NOMO-1 treated with DMSO at 0.1 percent for 48 hours (cell line): ENCODE results near the gene DUSP6.

Experiments used
- DNase-seq: peaks from one replicate; lab custom pipeline; 2025; ENCODE audit not compliant: unreplicated experiment; lab: John Stamatoyannopoulos, UW

Gene DUSP6

GRCh38 chr12:89352492-89353187, at the start of gene DUSP6:
Gene DUSP6, minus strand, starts transcription at chr12:89352501. Its CDS starts 462 bp downstream, at chr12:89352039.
- DNase-seq: peak; percentile 97

GRCh38 chr12:89401433-89402058, 49.2 kb upstream of the DUSP6 start:
- no peak for DNase-seq

- DNase-seq: no peak
Observed at GRCh38 chr12:89400415-89400814, 48.1 kb upstream of the DUSP6 start.

- no peak for DNase-seq
Observed at GRCh38 chr12:89395712-89396111, 43.4 kb upstream of the DUSP6 start.

- peak; percentile 43 for DNase-seq
Observed at GRCh38 chr12:89393551-89394121, 41.3 kb upstream of the DUSP6 start.

- DNase-seq: peak; percentile 22
Observed at GRCh38 chr12:89392391-89392790, 40.1 kb upstream of the DUSP6 start.

GRCh38 chr12:89391726-89392336, 39.5 kb upstream of the DUSP6 start:
- no peak for DNase-seq

GRCh38 chr12:89390802-89391673, 38.7 kb upstream of the DUSP6 start:
- peak; percentile 11 for DNase-seq

- DNase-seq: peak; percentile 50
Observed at GRCh38 chr12:89389755-89390661, 37.7 kb upstream of the DUSP6 start.

GRCh38 chr12:89386138-89386537, 33.8 kb upstream of the DUSP6 start:
- DNase-seq: no peak

- DNase-seq: no peak
Observed at GRCh38 chr12:89384807-89385206, 32.5 kb upstream of the DUSP6 start.

- DNase-seq: peak; percentile 57
Observed at GRCh38 chr12:89384050-89384758, 31.9 kb upstream of the DUSP6 start.

GRCh38 chr12:89383235-89384049, 31.1 kb upstream of the DUSP6 start:
- peak; percentile 54 for DNase-seq

GRCh38 chr12:89382328-89382727, 30.0 kb upstream of the DUSP6 start:
- DNase-seq: peak; percentile 90

GRCh38 chr12:89379839-89380467, 27.7 kb upstream of the DUSP6 start:
- no peak for DNase-seq

- no peak for DNase-seq
Observed at GRCh38 chr12:89379148-89379838, 27.0 kb upstream of the DUSP6 start.

- no peak for DNase-seq
Observed at GRCh38 chr12:89376844-89377243, 24.5 kb upstream of the DUSP6 start.

GRCh38 chr12:89376202-89376529, 23.9 kb upstream of the DUSP6 start:
- DNase-seq: no peak
